T-helper 2 cell treated with Interferon-gamma antibody and Interleukin-4, amounts not matched to agents 100 ng/mL and 5 ng/mL, for 36 hours (primary cell): ENCODE results near the gene CD300LB. TPM values are rescaled to one million over a fixed set of nuclear protein-coding genes. Genes with fewer than 3 reads are reported as not detected.
"Not testable (repeated sequence)": the region's sequence is repeated elsewhere in the genome, so short reads cannot be mapped to it uniquely, and the experiment has no call there.

Source experiments
- intact Hi-C: fragments of 100-400 bp; cut with micrococcal nuclease; formaldehyde crosslinking; loops from one replicate; pipeline ENCODE4 v1.15.1; 2023
- total RNA-seq: library from RNA; stranded (reverse); gene quantifications from 2 replicates; pipeline ENCODE4 v1.2.3, GENCODE V29; 2022

Gene CD300LB
- total RNA-seq, 1 donor from 2014 or later: not detected

DNA sequence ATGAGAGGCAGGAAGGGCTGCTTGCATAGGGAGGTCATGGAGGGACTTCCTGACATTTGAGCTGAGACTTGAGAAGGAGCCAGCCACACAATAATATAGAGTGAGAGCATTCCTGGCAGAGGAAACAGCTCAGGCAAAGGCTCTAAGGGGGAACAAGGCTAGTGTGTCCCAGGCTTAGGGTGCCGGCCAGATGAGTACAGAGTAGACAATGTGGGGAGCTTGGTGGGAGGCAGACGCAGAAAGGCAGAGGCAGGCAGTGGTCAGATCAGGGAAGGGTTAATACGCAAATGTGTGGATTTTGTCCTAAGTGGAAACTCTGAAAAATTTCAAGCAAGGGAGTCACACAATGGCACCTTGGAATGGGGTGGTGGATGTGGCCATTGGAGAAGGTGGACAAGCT, 31.3 kb downstream of the CD300LB start:
- intact Hi-C loops: loop anchor here (10.0 kb wide), 1 partner anchor 65 kb away; the partner anchor contains the start of gene GPRC5C

DNA sequence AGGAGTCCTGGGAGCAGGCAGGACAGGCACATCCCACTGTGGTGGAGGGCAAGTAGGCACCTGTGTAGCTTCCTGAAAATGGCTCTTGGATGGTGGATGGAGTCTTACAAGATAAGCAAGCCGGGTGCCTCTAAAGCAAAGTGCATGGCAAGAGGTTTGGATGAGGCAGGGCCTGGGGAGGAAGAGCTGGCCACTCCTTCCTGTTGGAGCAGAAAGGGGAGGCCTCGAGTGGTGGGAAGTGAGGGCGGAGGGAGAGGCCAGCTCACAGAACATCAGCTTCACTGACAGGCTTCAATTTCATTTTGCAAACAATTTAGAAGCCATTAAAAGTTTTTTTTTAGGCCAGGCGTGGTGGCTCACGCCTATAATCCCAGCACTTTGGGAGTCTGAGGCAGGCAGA, 33.8 kb downstream of the CD300LB start:
- intact Hi-C loops: loop anchor here (10.0 kb wide), 1 partner anchor 63 kb away; the partner anchor contains the start of gene GPRC5C

DNA sequence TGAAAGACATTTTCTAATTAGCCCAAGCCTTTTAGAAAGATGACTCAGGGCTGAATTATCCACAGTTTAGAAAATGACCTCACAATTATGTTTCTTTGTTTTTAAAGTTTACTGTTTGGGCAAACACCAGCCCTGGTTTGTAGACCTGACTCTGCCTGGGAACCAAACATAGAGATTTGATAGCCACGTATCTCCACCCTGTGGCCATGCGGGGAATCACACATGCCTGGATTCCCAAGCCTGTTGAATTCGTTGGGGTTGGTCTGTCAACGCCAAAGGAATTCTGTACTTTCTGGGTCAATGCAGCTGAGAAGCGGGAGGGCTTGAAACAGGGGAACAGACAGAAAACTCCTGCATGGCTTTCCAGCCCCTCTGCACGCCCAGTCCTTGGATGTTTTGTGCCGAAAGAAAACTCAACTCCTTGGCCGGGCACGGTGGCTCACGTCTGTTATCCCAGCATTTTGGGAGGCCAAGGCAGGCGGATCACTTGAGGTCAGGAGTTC, 37.9 kb downstream of the CD300LB start:
- intact Hi-C loops: loop anchor here (1.0 to 10.0 kb wide), 3 partner anchors 36 to 114 kb away; partner anchors contain the start of gene GPRC5C

DNA sequence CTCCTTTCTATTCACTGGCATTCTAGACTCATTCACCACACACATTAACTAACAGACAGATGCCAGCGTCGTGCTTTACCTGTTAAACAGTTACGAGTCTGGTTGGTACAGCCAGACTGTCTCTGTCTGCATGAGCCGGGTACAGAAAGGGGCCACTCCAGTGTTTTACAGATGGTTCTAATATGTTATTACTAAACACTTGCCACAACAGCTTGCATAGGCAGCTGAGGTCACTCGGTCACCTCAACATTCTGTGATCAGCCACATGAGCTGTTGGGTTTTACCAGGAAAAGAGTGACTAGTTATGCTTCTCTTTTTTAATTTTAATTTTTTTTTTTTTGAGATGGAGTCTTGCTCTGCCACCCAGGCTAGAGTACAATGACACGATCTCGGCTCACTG, 39.6 kb downstream of the CD300LB start:
- intact Hi-C loops: loop anchor here (10.0 kb wide), 1 partner anchor 57 kb away; the partner anchor contains the start of gene GPRC5C

DNA sequence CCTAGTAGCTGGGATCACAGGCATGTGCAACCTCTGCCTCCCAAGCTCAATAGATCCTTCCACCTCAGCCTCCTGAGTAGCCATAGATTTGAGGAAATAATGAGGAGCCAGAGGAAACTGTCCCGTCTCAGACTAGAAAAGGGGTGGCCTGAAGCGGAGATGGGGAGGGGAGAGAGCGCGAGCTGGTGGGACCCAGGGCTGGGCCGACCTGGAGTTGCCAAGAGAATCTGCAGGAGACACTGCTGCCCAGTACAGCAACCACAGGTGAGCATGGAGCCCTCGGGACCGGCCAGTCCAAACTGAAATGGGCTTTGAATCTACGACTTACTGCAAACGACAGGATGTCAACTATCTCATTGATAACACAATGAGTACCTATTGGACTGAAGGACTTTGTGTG, 40.6 kb downstream of the CD300LB start:
- intact Hi-C loops: loop anchor here (10.0 kb wide), 1 partner anchor 56 kb away; the partner anchor contains the start of gene GPRC5C

DNA sequence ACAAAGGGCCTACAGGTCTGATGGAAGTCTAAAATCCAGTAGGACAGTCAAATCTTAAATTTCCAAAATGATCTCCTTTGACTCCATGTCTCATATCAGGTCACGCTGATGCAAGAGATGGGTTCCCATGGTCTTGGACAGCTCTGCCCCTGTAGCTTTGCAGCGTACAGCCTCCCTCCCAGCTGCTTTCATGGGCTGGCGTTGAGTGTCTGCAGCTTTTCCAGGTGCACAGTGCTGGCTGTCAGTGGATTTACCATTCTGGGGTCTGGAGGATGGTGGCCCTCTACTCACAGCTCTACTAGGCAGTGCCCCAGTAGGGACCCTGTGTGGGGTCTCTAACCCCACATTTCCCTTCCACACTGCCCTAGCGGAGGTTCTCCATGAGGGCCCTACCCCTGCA, 43.0 kb downstream of the CD300LB start:
- intact Hi-C loops: not testable (repeated sequence)

DNA sequence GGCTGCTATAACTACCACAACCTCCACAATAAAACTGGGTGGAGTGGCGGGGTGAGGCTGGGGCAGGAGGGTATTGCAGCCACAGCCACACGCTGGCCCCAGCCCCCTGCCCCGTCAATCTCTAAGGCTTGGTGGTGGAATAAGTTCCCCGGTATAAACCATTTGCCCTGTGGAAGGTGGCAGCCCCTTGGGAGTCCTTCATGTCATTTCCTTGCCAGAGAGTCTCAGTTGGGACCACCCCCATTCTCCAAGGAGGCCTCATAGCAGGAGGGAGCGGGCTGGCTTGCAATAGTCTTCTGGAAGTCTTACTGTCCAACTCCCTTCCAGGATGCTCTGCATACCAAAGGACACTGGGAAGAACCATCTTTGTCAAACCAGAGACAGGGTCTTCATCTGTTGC, 45.4 kb downstream of the CD300LB start:
- intact Hi-C loops: no loop called here

DNA sequence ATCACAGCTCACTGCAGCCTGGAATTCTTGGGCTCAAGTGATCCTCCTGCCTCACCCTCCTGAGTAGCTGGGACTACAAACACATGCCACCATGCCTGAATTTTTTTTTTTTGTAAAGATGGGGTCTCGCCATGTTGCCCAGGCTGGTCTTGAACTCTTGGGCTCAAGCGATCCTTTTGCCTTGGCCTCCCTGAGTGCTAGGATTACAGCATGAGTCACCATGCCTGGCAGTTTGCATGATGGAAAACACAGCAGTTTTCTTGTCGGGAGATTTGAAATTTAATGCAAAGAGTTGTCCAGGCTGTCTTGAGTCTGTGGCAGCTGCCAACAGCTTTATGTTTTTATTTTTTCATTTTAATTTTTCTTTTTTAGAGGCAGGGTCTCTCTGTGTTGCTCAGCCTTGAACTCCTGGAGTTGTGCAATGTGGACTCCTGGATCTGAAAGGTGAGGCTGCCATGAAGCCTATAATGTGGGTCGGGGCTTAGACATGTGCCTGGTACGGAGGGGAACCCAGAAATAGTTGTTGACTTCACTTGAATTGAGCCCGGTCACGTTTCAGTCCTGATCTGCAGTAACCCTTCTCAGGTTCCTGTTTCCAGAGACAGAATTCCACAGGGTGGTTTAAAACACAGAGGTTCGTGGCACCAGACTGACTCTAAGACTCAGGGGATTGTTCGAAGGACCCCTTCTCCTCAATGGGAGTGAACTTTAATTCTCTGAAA, 46.1 kb downstream of the CD300LB start:
- intact Hi-C loops: no loop called here

DNA sequence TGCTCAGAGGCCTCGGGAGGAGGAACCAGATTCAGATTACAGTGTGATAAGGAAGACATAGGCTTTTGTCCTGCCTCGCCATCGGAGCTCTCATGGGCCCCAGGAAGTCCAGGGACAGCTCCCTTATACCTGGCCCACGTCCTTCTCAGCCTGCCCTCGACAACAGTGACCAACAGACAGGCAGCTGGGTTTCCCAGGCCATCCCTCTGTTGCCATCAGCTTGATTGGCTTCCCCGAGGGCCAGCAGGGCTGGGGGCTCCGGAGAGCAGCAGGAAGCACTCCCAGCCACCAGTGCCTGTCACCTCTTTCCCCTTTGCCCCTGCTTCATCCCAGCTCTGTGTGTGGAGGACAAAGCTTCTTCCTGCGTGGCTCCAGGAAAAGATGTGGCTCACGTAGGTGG, 47.2 kb downstream of the CD300LB start:
- intact Hi-C loops: no loop called here

DNA sequence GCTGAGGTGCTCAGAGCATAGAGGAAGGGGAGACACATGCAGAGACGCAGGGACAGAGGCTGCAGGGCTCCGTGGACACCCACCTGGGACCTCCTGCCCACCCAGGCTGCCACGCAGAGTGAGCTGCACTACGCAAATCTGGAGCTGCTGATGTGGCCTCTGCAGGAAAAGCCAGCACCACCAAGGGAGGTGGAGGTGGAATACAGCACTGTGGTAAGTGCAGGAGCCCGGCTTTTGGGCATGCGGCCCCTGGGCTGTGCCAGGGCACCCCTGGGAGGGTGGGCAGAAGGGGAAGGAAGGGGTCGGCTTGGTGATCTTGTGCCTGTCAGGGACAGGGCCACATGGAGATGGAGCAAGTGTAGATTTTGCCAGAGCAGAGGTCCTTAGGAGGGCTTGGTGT, 49.7 kb downstream of the CD300LB start:
- intact Hi-C loops: no loop called here

DNA sequence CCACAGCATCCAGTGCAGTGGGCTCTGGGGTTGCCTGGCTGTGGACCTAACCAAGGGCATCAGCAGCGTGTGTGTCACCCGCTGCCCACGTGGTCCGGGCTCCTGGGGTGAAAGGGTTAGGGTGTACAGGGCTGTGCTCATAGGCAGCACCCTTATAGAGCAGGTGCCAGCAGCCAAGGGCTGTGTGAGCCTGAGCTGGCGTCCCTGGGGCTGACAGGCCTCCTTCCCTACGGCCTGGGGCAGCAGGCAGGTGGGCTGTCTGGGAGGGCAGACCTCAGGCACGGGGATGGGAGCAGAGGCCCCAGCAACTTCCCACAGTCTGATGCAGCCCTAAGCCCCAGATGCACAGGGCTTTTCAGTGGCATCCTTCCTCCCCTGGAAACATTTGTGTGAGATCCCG, 51.0 kb downstream of the CD300LB start:
- intact Hi-C loops: no loop called here

DNA sequence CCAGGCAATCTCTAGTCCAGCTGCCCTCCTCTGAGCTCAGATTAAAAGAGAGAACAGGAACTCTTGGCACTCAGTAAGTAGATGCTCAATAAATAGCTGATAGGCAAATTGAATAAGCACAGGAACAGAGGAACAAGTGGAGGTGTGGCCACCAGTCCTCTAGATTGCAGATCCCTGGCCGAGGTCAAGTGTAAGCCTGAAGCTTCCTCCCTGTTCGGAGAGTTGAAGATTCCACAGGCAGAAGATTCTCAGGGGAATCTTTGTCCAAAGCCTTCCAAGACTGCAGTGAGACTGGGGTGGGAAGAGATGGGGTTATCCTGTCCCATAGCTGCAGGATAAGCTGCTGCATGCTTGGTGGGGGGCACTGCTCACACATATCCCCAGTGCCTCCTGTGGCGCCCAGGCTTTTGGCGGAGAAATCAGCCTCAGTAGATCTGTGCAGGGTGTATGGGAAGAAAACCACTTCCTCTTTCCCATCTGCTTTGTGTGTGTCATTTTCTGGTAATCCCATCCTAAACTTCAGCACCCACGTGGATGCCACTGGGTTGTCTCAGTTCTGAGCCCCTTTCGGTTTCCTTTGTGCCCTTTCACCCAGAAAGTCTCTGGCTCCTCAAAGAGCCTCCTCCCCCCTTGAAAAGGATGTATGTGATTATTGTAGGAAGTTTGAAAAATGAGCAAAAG, 52.7 kb downstream of the CD300LB start:
- intact Hi-C loops: no loop called here

DNA sequence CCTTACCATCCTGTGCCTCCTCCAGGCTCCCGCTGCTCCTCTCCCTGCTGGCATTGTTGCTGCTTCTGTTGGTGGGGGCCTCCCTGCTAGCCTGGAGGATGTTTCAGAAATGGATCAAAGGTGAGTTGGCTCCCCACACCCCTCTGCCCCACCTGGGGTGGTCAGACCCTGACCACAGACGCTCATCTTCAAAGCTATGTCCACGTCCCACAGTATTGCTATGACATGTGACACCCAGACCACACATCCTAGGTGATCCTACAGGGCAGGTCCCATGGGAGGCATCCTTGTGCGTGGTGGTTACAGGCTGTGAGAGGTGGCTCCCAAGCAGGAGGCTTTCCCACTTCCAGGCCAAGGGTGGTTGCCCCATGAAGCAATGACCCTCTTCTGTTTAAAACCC, 53.9 kb downstream of the CD300LB start:
- intact Hi-C loops: no loop called here

DNA sequence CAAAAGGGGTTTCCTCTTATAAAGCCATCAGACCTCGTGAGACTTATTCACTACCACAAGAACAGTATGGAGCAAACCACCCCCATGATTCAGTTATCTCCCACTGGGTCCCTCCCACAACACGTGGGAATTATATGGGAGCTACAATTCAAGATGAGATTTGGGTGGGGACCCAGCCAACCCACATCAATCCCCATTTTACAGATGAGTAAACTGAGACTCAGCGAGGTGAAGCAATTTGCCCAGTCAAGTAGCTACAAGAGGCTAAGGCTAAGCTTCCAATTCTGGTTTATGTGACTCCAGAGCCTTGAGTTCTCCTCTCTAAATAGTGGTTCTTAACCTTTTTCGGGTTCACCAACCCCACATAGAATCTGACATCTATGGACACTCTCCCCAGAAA, 56.1 kb downstream of the CD300LB start:
- intact Hi-C loops: no loop called here

DNA sequence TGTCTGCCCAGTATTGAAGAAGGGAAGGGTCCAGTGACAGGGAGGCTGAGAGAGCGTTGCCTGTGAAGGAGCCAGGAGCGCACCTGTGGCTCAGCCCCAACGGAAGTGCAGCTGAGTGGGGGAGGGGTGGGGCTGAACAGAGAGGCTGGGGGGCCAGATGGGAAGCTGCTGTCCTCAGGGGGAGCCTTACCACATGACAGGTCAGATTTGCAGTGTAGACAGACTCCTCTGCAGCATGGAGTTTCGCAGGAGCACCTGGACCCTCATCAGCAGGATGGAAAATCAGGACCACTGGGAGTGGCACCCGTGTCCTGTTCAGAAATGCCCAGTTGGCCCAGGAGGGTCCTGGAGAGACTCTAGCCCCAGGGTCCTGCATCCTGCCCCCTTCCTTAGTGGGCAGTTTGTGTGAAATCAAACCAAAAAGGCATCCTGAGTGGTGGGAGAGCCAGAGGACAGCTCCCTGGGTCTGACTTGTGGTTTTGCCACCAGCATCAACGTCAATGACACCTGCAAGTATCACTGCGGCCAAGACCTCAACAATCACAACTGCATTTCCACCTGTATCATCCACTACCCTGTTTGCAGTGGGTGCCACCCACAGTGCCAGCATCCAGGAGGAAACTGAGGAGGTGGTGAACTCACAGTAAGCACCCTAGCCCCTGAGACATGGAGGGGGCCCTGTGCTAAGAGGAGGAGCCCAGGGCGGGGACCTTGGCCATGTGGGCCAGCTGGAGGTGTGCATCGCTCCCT, 57.1 kb downstream of the CD300LB start:
- intact Hi-C loops: no loop called here

DNA sequence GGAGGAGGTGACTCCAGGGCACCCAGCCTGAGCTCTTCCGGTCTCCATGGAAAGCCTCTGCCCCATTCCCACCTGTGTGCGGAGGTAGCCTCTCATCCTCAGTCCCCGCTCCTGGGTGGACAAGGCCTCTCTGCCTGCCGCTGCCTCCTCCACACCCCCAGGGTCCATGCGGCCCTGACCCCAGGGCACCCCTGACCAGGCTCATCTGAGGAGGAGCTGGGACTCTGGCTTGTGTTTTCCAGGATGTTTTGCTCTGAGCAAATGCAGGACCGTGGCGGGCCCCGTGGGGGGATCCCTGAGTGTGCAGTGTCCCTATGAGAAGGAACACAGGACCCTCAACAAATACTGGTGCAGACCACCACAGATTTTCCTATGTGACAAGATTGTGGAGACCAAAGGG, 58.0 kb downstream of the CD300LB start:
- intact Hi-C loops: no loop called here

DNA sequence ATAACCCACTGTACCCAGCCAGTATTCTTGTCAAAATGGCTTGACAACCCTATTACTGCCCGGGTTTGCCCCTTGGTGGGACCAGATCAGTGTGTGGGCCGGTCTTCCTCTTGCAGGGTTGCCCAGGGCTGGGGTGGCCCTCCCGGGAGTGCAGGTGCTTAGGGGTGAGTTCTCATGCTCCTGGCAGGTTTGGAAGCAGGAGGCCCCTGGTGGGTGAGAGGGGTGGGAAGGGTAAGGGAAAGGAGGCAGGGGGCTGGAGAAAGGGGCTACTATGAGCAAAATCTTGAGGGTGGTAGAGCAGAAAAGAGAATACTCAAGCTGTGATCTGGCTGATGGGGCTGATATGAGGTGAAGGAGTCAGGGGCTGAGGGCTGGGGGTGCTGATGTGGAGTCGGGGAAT, 58.4 kb downstream of the CD300LB start:
- intact Hi-C loops: no loop called here

DNA sequence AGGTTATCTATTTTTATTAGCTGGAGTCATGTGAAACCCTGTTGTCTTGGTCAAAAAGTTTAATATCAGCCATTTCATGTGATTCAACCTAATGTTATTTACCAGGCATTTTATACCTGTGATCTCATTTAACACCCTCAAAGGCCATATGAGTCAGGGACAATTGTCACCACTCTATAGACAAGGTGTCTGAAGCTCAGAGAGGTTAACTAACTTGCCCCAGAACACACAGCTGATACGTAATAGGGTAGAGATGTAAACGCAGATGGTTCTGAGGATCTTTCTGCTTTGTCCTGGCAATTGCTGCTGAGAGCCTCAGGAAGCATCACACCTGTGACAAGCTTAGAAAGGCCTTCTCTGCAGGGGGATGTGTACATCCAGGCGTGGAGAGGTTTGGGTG, 59.9 kb downstream of the CD300LB start:
- intact Hi-C loops: no loop called here
